A673 (cell line): ENCODE measurements around the gene C2orf76.

Source experiments
- EZH2 ChIP-seq: fragments of 200-600 bp; sonication (generic); IDR thresholded peaks from 2 replicates; pipeline ENCODE4 v1.6.1; 2017; ENCODE audit warnings: borderline replicate concordance, low read depth, mild to moderate bottlenecking, mixed read lengths, antibody characterized with exemption, low read length; ENCODE audit not compliant: poor library complexity, severe bottlenecking
- TF ChIP-seq, protein P1 (sequence below): fragments of 300-800, 200-600 bp; sonication (generic); conservative IDR thresholded peaks from 2 replicates; pipeline ENCODE4 v1.5.1; 2017; ENCODE audit warnings: low read depth, mild to moderate bottlenecking, antibody characterized with exemption, low read length, moderate library complexity, mixed read lengths

DNA sequence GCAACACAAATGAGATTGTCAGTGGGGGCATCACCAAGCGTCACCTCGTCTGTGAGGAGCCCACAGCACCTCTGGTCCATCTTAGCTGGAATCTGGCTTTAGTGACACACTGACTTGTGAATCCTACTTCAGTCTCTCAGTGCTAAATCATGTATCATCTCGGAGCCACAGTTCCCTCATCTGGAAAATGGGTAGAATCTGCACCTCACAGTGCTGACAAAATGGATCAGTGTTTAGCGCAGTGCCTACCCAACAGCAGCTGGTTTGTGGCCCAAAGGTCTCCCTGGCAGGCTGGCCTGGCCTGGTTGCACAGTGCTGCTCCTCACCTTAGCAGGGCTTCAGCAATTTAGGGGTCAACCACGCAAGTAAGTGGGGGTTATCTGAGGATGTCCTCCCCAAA is 10.2 kb upstream of the C2orf76 start:
- TF ChIP-seq, protein P1, sequence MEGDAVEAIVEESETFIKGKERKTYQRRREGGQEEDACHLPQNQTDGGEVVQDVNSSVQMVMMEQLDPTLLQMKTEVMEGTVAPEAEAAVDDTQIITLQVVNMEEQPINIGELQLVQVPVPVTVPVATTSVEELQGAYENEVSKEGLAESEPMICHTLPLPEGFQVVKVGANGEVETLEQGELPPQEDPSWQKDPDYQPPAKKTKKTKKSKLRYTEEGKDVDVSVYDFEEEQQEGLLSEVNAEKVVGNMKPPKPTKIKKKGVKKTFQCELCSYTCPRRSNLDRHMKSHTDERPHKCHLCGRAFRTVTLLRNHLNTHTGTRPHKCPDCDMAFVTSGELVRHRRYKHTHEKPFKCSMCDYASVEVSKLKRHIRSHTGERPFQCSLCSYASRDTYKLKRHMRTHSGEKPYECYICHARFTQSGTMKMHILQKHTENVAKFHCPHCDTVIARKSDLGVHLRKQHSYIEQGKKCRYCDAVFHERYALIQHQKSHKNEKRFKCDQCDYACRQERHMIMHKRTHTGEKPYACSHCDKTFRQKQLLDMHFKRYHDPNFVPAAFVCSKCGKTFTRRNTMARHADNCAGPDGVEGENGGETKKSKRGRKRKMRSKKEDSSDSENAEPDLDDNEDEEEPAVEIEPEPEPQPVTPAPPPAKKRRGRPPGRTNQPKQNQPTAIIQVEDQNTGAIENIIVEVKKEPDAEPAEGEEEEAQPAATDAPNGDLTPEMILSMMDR: no peak
- no peak for TF ChIP-seq EZH2
